Bone marrow (tissue), 2 donors: ENCODE measurements around the gene FADS2.

Experiments
- DNase-seq, 2 donors: peaks; one replicate each; lab custom pipeline; 2025; lab: John Stamatoyannopoulos, UW

FADS2 gene

DNA sequence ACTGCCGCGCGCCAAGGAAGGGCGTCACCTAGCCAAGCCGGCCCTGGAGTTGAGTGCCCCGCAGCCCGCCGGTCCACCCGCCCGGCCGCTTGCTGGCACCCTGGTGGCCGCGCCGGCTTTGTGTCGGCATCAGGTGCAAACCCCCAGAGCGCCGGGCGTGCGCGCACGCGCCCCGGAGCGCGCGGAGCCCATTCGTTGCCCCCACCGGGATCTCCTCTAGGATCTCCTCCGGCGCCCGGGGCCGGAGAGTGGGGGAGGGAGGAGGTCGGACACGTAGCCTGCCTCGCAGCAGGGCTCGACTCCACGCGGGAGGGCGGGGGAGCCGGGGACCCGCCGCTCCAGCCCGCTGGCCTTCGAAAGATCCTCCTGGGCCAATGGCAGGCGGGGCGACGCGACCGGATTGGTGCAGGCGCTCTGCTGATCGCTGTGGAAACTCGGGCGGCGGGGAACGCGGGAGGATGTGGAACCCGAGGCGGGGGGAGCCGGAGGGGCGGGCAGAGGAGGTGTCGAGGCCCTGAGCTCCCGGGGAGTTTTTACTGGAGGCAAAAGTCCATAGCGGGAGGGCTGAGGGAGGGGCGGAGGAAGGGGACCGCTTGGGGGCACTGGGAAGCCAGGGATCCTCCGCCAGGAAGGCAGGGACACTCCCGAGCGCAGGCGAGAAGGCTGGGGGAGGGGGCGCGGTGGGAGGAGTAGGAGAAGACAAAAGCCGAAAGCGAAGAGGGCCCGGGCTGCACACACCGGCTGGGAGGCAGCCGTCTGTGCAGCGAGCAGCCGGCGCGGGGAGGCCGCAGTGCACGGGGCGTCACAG is at the start of gene FADS2:
FADS2 (plus strand) TSS at position 730 of the 808 bp plus-strand sequence. CDS start 91 bp downstream, outside the sequence.
- DNase-seq: peak; percentile 49 to 87

DNA sequence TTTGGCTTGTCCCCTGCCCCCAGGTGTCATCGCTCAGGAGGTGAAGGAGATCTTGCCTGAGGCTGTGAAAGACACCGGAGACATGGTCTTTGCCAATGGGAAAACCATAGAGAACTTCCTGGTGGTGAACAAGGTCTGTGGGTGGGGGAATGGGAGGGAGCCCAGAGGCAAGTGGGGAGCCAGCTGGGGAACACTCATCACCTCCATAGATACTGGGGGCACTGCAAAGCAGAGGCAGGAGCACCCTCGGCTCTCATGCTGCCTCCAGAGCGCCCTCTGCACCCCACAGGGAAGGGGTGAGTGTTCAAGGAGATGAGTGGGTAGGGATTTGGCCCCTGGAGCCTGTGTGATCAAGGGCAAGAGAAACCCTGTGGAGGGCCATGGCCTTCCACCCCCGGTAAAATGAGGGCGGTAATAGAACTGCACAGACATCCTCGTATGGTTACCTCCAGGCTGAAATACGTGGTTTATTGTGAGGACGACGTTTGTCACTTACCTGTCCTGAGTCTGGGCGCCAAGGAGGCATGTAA is 49.7 kb upstream of the FADS2 start:
- DNase-seq: no peak

- no peak for DNase-seq
Measured at GRCh38 chr11:61778920-61779650, 49.0 kb upstream of the FADS2 start.

- DNase-seq: no peak
Measured at GRCh38 chr11:61779666-61780525, 48.2 kb upstream of the FADS2 start.

DNA sequence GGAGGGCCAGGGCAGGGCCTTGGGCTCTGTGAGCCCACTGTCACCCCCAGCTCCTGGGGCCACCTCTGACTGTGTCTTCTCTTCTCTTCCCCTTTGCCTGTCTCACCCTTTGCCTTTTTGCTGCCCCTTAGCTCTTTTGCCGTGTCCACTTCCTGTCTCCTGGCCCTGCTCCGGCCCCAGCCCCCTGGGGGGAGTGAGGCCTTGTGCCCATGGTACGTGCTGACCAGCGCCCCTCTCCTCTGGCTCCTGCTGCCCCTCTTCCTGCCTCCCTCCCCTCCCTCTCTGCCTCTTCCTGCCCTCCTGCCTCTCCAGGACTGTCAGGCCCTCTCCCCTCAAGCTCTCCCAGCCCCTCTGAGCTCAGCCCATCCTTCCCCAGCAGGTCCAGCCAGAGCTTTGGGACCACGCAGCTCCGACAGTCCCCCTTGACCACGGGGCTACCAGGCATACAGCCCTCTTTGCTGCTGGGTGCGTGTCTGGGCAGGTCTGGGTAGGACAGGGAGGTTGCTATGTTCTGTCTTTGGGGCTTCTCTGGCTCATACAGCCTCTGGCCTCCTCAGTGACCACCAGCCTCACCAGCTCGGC is 47.4 kb upstream of the FADS2 start:
- DNase-seq: no peak

DNA sequence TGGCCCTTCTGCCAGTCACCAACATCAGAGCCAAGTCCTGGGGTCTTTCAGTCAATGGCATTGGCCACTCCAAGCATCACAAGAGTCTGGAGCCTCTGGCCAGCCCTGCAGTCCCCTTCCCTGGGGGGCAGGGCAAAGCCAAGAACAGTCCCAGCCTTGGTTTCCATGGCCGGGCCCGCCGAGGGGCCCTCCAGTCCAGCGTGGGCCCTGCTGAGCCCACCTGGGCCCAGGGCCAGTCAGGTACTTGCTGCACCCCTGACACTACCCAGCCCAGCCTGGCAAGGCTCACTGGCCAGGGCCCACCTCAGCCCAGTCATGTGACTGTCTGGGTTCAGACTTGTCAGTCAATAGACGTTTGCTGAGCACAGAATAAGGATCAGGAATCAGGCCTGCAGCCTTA is 46.5 kb upstream of the FADS2 start:
- DNase-seq: no peak

DNA sequence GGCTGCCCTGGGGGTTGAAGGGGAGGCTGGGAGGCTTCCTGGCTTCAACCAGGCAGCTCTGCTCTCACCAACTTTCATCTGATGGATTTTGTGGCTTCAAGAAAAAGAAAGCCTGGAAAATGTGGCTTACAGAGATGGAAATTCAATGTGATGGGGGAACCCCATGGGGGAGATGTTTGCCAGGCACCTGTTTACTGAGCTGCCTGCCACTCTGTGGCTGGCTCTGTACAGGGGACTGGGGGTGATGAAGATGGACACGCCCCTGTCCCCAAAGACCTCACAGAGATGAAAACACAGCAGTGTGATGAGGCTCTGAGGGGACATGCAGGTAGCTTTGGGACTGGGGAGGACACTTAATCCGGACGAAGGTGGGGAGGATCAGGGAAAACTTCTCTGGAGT is 45.8 kb upstream of the FADS2 start:
- DNase-seq: no peak

DNA sequence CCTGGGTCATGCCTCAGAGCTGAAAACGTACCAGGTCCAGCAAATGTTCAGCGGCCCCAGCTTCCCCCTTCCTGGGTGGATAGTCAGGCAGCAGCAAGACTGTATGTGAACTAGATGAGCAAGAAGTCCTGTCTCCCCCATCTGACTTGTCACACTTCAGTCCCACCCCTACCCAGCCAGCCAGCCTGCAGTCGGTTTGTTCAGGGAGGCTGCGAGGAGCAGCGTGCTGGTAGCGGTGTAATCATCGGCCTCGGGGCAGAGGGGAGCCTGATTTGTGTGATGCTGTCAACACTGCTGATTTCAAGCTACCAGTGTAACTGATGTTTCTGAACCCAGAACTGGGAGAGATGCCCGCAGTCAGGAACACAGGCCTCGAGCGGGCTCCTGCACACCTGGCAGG is 45.3 kb upstream of the FADS2 start:
- no peak for DNase-seq

GRCh38 chr11:61783717-61784505 is 44.2 kb upstream of the FADS2 start:
- no peak for DNase-seq

DNA sequence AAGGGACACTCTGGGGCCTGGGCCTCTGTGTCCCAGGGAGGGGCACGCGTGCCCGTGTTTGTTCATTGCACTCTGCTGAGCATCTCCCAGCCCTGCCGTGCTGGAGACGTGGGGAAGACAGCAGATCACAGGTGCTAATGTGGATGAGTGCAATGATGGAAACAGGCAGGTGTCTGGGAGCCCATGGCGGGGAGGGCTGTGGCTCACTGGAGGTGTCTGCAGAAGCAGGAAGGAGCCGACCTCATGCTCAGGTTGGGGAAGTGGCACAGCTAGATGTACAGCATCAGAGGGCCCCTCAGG is 43.6 kb upstream of the FADS2 start:
- DNase-seq: no peak

- DNase-seq: no peak
Measured at GRCh38 chr11:61785837-61786402, 42.2 kb upstream of the FADS2 start.

- DNase-seq: peak in 1 of 2 donors; percentile 61
Measured at GRCh38 chr11:61787928-61788491, 40.1 kb upstream of the FADS2 start.

- DNase-seq: peak; percentile 33 to 77
Measured at GRCh38 chr11:61791737-61792309, 36.3 kb upstream of the FADS2 start.

DNA sequence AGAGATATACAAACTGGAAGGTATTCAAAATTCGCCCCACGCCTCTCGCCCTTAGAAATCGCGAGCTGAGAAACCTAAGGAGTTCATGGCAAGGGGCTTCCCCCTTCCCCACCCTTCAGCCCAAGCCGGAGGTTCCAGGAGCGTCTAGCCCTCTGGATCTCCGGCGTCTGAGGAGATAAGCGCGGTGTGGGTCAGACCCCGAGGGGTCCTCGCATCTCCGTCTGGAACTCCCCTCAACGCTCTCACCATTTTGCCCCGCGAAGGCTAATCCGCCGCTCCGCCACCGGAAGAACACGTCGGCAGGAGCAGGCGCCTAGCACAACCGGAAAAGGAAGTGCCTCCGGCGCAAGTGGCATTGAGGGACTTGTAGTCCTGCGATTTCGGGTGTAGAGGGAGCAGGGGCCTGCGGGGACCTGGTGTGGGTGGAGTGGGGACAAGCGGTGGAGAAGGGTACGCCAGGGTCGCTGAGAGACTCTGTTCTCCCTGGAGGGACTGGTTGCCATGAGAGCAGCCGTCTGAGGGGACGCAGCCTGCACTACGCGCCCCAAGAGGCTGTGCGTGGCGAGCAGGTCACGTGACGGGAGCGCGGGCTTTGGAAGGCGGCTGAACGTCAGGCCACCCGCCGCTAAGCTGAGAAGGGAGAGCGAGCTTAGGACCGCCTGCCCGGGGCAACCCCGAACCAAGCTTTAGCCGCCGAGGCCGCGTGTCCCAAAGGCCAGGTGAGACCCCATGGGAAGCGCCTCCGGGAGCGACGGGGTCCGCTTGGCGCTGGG is 35.6 kb upstream of the FADS2 start, which contains the start of the genes FEN1 and TMEM258:
FEN1 (plus strand) TSS at position 602 of the 773 bp plus-strand sequence. CDS start 2,451 bp downstream, outside the sequence.
TMEM258 (minus strand) TSS at position 290 of the 773 bp plus-strand sequence; CDS start at position 249, 41 bp downstream.
- peak; percentile 94 to 95 for DNase-seq

- no peak for DNase-seq
Measured at GRCh38 chr11:61793083-61793828, 34.8 kb upstream of the FADS2 start.

- DNase-seq: no peak
Measured at GRCh38 chr11:61793829-61794204, 34.3 kb upstream of the FADS2 start.

DNA sequence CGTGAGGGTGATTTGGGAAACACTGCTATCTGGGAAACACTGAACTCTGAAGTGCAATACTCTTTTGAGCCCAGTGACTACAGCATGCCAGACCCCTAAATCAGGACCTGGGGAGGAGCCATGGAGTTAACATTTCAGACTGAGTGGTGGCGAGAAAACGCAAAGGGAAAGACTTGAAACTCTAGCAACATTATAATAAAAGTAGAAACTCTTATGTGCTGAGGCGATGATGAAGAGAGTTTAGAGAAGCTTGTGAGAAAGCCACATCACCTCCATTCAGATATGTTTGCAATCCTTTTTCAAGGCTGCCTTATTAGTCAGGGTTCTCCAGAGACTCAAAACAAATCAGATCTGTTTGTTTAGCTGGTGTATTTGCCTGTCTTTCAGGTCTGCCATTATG is 33.5 kb upstream of the FADS2 start:
- DNase-seq: no peak

GRCh38 chr11:61795459-61795858 is 32.6 kb upstream of the FADS2 start:
- DNase-seq: no peak
